DMS153 treated with DMSO at 0.1 percent for 48 hours (cell line): ENCODE measurements around the gene RASGRP3.

Experiments used
- DNase-seq: peaks from one replicate; lab custom pipeline; 2025; ENCODE audit not compliant: unreplicated experiment; lab: John Stamatoyannopoulos, UW

RASGRP3 gene

DNA sequence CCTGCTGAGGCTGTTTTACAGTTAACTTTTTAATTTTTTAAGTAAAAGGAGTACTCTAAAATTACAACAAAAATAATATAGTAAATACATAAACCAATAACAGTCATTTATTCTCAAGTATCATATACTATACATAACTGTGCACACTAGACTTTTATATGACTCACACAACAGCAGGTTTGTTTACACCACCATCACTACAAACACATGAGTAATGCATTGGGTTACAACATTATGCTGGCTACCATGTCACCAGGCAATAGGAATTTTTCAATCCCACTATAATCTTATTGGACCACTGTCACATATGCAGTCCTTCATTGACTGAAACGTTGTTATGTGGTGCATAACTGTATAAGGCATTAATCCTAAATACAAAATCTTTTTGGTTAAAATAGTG is 42.5 kb downstream of the RASGRP3 start:
- DNase-seq, result no peak

DNA sequence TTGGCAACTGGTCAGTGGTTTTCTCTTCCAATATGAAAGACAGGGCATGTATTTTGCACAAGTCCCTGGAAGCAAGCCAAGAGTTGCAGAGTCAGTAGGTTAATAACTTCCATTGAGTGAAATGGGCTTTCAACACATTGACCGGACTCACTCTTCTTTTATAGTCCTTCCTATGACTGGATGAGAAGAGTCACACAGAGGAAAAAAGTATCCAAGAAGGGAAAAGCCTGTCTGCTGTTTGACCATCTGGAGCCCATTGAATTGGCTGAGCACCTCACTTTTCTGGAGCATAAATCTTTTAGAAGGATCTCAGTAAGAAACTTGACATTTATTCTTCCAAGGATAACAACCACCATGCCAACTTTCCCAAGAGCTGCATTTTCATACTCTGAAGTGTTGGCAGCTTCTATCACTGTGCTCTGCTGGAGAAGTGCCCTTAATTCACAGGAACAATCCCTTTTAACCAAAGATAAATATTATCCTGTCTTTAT is 45.4 kb downstream of the RASGRP3 start:
- no peak for DNase-seq

DNA sequence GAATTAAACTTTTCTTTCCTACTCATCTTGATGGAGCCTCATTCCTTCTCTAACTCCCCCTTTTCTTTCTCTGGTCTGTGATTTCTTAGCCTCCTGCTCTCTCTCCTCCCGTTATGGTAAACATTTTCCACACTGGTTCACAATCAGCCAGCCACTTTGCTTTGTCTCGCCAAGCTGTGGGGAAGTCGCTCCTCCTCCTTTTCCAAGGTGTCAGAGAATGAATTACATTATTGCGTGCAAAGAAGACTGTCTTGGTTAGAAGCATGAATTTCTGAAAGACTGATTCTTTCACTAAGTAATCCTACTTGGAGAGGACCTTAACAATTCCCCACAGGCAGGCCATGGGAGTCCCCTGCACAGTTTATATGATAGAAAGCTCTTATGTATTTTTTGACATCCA is 46.1 kb downstream of the RASGRP3 start:
- no peak for DNase-seq

DNA sequence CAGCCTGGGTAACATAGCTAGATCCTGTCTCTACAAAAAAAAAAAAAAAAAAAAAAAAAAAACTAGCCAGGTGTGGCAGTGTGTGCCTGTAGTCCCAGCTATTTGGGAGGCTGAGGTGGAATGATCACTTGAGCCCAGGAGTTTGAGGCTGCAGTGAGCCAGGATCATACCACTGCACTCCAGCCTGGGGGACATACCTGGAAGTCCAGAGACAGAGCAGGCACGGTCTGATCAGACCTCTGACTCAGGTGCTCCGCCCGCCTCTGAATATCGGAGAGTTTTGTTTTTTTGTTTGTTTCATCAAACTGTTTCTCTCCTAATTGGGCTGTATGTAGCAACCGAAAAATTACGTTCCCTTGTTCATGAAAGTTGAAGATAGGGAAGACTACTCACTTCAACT is 49.2 kb downstream of the RASGRP3 start:
- DNase-seq, result no peak

DNA sequence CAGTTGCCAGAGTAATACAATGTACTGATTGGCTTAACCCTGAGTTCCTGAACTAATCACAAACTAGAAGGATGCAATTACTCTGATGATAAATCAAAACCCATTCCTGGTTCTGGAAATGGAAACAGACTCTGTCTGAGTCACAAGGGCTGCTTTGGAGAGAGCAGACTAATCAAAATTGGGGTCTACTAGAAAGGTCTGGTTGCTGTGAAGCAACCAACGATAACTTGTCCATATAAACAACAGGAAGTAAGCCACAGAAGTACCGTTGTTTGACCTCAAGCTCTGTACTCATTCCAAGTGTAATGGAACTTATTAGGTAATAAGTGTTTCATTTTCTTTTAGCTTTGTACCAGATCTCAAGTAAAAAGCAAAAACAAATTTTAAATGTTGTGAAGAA is 49.7 kb downstream of the RASGRP3 start:
- no peak for DNase-seq

DNA sequence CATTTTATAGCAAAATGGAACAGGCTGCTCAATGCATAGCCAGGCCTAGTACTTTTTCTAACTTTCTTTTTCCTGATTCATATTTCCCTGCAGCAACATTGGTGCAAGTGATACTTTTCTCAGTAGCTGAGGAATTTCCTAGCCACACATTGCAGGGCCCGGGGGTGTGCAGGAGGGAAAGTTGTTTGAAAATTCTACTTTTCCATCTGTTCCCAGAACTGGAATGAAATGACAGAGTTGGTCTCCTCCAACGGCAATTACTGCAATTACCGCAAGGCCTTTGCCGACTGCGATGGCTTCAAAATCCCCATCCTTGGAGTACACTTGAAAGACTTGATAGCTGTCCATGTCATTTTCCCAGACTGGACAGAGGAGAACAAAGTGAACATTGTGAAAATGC is 50.5 kb downstream of the RASGRP3 start:
- DNase-seq, result no peak

DNA sequence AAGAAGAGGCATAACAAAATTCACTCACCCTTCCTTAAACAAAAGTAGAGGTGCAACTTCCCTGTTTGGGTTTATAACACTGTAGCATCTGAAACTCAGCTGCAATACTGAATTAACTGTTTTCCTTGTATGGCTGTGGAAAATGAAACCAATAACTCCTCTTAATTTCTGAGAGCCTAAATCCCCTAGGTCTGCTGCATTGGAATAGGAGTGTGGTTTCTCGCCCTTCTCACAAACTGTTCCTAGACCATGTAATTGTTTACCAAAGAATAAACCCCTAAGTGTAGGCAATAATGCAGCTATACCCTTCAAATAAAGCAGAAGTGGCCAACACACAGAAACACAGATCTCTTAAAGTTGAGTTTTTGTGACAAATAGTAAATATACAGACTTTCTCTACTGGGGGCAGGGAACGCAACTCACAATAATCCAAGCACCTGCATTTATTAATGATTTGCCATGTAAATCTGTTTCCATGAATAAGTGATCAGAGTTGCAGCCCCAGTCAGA is 52.0 kb downstream of the RASGRP3 start:
- no peak for DNase-seq

DNA sequence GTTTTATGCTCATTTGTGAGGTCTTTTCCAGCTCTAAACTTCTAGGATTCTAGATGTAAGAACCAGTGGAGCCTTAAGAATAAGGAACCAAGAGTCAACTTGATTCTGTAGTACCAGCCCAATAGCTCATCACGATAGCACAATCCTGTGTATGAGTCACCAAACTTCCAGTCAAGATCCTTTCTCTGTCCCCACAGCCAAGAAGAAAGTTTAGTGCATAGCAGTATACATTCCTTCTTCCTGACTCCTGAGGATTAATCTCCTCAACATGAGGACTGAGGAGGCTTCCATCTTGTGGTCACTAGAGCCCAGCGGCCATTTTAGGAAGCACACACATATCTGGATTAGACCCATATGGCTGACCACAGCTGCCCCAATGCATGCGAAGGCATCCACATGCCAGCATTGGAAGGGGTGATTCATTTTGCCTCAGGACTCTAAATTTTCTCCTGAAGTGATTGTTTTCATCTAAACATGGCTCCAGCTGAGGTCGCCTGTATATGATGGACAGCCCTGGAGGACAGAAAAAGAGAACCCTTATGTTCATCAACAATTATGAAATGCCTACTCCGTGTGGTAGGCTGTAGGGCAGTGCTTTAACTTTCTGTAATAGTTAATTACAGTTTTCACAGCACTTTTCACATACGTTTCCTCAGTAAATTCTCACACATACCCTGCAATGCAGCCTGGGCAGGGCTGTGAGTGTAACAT is 53.5 kb downstream of the RASGRP3 start:
- no peak for DNase-seq

DNA sequence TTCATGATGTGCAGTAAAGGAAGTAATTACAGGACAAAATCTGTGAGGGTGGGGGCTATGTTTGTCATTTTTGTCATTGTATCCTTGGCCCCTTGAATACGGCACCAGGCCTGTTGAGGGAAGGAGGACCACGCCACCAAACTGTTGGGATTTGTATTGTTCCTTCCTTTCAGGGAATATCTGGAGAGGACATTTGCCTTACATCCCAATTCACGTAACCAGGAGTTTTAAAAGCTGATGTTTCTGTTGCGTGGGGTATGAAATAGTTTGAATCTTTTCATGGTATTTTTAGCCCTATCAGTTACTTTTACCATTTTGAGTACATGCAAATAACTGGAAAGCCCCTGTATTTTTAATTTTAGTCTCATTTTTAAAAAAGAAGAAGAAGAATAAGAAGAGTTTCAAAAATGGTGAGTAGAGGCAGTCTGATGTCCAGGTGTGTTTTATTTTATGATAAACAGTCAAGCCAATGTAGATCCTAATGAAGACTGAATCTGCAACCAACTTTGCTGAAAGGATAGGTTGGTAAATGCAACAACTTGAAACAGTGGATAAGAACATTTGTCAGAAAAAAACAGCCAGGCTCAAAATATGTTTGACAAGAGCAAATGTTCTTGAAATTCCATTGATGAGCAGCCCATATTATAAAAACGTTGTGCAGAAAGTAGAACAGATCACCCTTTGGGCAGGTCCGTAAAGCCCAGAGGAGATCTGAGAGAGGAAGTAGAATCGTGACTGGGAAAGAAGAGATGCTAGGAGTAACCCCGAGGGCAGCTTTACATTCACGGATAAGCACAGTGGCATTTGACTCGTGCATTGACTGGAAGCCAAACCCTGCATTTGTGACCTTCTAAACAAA is 54.5 kb downstream of the RASGRP3 start:
- DNase-seq, result no peak

DNA sequence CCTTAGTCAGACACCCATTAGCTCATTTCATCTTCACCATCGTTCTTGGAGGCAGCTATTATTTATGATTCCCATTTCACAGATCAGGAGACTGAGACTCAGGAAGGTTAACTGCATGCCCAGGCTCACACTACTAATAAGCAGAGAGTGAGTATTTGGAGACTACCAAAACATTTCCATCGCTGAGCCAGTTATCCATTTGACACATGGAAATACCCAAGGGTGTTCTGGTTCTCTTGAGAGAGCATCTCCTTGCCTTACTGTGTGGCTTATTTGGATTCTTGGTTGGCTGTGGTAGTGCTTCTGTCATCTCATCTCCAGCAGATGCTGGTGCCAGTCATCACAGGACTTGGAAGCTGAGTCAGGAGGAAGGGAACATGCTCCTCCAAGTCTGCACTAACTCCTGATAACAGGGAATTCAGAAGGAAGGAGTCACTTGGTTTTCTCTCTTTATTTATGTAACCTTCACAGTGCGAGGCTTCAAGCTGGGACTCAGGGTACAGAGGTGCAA is 55.2 kb downstream of the RASGRP3 start:
- DNase-seq, result no peak

DNA sequence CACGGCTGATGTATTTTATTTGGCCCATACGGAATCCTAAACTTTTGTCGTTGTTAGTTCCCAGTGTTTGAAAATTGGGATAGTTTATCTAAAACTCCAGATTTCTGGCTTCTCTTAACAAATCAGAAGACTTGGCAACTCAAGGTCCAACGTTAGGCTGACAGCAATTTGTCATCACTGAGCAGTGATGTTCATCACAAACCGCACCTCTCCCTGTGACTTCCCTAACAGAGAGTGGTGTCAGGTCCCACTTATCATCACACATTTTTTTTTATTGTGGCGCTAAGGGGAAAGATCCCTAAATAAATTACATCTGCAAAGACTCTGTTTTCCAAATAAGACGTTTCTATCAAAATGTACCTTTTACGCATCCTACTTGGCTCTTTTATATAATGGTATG is 55.7 kb downstream of the RASGRP3 start:
- no peak for DNase-seq

DNA sequence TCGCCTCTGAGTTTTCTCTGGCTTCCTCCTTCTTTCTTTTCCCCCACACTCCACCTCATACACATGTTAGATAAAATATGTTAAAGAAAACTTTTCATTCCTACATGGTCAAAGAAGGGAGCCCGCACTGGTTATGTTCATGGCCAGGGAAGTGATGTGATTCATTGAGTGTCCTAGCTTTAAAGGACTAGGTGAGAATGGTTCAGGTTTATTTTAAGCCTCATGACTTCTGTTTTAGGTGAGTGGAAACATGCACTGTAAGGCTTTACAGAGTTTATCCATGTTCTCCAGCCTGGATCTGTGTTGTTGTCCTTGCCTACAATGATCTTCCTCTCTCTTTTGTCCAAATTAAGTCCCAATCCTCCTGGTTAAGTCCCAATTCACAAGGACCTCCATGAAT is 56.5 kb downstream of the RASGRP3 start:
- DNase-seq, result no peak

DNA sequence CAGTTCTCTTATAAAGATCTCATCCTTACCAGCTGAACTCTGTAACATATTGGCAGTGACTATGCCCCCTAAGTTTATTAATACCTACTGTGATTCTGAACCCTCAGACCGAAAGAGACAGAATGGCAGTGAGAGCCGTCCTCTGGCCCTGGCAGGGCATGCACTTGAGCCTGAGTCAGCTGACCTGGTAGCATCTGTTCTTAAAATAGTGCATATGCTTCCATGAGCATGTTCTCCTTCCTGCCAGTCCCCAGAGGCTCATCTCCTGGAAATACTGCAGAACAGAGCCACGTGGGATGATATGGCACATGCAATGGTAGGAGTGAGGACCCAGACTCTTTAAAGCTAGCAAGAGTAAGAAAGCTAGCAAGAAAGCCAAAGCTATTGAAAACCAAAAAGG is 59.0 kb downstream of the RASGRP3 start:
- DNase-seq, result no peak

DNA sequence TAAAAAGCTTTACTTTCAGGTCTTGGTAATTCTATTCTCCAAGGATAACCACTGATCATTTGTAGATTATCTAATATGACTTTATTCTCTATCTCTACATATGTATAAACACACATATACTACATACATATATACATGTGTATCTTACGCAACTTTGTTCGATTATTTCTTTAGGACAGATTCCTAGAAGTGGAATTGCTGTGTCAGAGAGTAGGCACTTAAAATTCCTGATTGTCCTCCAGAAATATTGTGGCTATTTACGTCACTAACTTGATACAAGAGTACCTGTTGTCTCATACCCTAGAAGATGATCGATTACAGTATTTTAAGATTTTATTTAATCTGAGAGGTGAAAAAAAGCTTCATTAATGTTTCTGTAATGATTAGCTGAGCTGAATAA is 64.8 kb downstream of the RASGRP3 start:
- no peak for DNase-seq

DNA sequence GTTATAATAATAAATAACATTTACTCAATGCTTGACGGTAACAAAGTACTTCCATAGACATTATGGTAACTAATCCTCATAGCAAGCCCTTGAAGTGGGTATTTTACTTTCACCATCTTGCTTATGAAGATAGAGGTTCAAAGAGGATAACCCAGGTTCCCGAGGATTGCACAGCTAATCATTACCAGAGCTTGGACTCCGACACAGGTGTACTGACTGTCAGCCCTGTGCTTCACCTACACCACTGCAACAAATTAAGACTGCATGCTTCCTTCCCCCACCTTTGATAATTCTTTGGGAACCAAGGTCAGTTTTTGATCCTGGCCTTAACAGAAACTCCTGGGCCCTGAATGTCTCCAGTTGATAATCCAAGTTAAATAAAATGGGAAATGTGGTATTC is 73.8 kb downstream of the RASGRP3 start:
- no peak for DNase-seq

DNA sequence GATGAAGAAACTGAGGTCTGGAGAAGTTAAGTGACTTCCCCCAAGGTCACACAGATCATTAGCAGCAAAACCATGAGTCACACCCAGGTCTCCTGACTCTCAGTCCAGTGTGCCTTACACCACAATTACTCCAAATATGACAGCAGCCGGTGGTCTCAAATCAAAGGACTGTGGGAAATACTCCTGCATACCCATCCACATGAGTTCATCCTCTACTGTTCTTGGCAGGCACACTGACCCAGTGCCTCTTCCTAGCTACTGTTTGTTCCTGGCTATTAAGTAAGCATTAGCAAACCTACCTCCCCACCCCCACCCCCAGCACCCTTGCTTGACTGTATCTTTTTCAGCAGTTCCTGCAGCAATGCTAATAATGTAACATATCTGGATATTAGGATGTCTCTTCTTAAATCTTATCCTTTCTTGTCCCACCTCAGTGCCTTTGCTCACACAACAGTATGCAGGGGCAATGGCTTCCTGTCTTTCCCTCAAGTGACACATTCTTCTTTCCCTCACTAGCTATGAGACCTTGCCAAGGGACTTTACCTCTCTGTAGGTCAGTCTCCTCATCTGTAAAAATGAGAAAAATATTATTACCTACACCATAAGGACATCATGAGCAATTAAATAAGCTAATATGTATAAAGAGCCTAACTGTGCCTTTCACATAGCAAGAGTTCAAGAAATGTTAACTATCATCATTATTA is 76.5 kb downstream of the RASGRP3 start:
- no peak for DNase-seq

DNA sequence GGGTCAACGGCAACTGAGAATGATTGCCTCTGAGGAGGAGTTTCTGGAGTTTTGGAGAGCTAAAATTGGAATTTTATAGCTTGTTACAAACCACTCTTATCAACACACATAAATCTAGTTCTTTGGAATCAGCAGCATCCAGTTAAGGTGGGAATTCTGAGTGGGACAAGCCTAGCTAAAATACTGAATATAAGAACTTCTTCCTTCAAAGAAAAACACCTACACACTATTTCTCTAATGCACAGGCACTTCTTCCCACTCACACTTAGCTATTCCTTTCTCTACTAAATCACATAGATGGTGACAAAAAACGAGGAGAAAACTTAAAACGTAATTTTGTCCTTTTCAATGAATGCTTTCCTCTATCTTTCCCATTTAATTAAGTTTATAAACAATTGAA is 79.2 kb downstream of the RASGRP3 start:
- DNase-seq, result no peak

DNA sequence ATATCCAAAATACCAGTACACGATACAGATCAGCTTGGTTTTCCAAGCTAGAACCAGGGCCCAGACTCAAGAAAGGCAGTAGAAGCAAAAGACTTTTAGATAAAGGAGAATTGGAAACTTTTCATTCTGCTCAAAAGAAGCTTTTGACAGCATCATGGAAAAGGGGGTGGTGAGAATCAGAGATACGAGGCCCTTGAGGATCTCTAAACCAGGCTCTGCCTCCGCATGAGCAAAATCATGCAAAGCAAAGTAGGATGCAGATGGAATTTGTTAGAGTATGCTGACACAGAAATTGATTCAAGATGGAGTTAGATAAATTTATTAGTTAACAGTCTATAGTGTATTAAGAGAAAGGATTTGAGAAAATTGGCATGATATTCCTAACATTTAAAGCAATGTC is 82.9 kb downstream of the RASGRP3 start:
- DNase-seq, result no peak

DNA sequence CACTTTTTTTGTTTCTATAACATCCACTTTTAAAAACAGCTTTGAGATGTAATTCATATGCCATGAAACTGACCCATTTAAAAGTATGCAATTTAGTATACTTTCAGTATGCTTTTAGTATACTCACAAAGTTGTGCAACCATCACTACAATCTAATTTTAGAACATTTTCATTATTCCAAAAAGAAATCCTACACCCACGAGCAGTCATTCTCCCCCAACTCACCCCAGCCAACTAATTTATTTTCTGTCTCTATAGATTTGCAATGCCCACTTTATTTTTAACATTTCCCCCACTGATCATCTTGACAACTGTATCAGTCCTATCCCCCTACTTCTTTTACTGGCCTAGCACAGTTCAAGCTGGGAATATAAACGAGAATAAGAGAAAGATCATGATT is 83.6 kb downstream of the RASGRP3 start:
- DNase-seq, result no peak

DNA sequence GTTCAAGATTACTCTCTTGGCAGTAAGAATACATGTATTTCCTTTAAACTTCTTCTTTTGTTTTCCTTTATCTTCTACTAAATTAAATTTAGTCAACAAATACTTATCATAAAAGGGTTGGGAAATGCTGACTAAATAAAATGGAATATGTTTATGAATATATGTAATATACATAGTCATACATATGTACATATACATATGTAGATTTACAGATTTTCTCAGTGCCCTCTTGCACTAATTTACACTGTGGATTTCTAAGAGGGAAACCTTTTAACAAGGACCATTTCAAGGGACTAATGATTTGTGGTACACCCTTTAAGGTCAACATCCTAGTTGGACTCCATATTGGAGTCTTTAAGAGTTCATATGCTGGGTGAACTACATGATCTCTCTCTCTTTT is 85.4 kb downstream of the RASGRP3 start:
- no peak for DNase-seq

DNA sequence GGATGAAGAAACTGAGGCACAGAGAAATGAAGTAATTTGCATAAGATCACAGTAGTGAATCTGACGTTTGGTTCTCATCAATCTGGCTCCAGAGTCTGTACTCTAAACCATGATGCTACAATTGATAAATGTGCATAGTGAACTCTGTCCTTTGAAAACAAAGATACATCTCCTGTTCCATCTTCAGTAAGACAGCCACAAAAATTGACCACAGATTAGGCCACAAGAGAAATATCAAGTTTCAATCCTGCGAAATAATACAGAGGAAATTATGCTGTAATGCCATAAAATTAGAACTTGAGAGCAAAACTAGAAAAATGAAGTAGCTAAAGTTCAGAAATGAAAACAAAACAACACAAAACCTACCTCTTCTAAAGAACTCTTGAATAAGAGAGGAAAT is 94.2 kb downstream of the RASGRP3 start:
- no peak for DNase-seq
